BE2C (cell line): Measurements from ENCODE around the gene SMAD3.

Source experiments
- DNase-seq: peaks from one replicate; pipeline ENCODE4 v3.0.0-alpha.2; 2020
- H3K27me3 ChIP-seq: fragments of 250-450 bp; sonication (Bioruptor Pico); 2 replicates; pipeline ENCODE4 v1.5.1; 2020; ENCODE audit warnings: mild to moderate bottlenecking
- H3K36me3 ChIP-seq: fragments of 250-450 bp; sonication (Bioruptor Pico); 2 replicates; pipeline ENCODE4 v1.5.1; 2020; ENCODE audit warnings: mild to moderate bottlenecking
- H3K4me1 ChIP-seq: fragments of 250-450 bp; sonication (Bioruptor Pico); 2 replicates; pipeline ENCODE4 v1.5.1; 2020
- H3K4me3 ChIP-seq: 2 replicates; pipeline ENCODE4 v1.5.1; 2011; ENCODE audit warnings: low read depth, low read length
- H3K9me3 ChIP-seq: fragments of 250-450 bp; sonication (Bioruptor Pico); 2 replicates; pipeline ENCODE4 v1.5.1; 2020
- CTCF ChIP-seq: IDR thresholded peaks from 2 replicates; pipeline ENCODE4 v1.5.1; 2012; ENCODE audit warnings: mild to moderate bottlenecking, low read depth, low read length

The SMAD3 gene

GRCh38 chr15:67161881-67162280 lies 96.5 kb downstream of the SMAD3 start:
- H3K27me3 ChIP-seq = no peaks in the 10 kb centered on the region
- H3K4me1 ChIP-seq = no peaks in the 10 kb centered on the region
- H3K4me3 ChIP-seq = no peak overlapping the region
- no peaks in the 10 kb centered on the region; the same call in 1 of the 2 replicates for H3K9me3 ChIP-seq
- TF ChIP-seq CTCF = no peak
- H3K36me3 ChIP-seq = no peaks in the 10 kb centered on the region
- DNase-seq = no peak

- Histone ChIP-seq H3K9me3 (no peaks in the 10 kb centered on the region; the same call in 1 of the 2 replicates), H3K36me3 (no peaks in the 10 kb centered on the region), H3K4me3 (no peak overlapping the region)
Measured at GRCh38 chr15:67163180-67163579, 97.8 kb downstream of the SMAD3 start.

GRCh38 chr15:67164401-67164791 lies 99.0 kb downstream of the SMAD3 start:
- Histone ChIP-seq H3K4me1 (no peaks in the 10 kb centered on the region), H3K27me3 (no peaks in the 10 kb centered on the region), H3K36me3 (no peaks in the 10 kb centered on the region), H3K4me3 (no peak overlapping the region), H3K9me3 (no peaks in the 10 kb centered on the region; the same call in 1 of the 2 replicates)
- no peak for TF ChIP-seq CTCF
- no peak for DNase-seq

More at GRCh38 chr15:67163180-67163579, 97.8 kb downstream of the SMAD3 start:
- no peaks in the 10 kb centered on the region for H3K4me1 ChIP-seq
- no peaks in the 10 kb centered on the region for H3K27me3 ChIP-seq
- no peak for TF ChIP-seq CTCF
- no peak for DNase-seq

- no peaks in the 10 kb centered on the region; the same call in 1 of the 2 replicates for H3K9me3 ChIP-seq
- no peaks in the 10 kb centered on the region for H3K4me1 ChIP-seq
- H3K4me3 ChIP-seq = no peak overlapping the region
- H3K27me3 ChIP-seq = no peaks in the 10 kb centered on the region
- H3K36me3 ChIP-seq = no peaks in the 10 kb centered on the region
- TF ChIP-seq CTCF = no peak
- no peak for DNase-seq
Measured at GRCh38 chr15:67164811-67165253, 99.4 kb downstream of the SMAD3 start.

GRCh38 chr15:67165254-67166253 lies 100.2 kb downstream of the SMAD3 start:
- H3K36me3 ChIP-seq = no peaks in the 10 kb centered on the region
- no peaks in the 10 kb centered on the region; the same call in 1 of the 2 replicates for H3K9me3 ChIP-seq
- no peaks in the 10 kb centered on the region for H3K4me1 ChIP-seq
- no peak for DNase-seq
- no peaks in the 10 kb centered on the region for H3K27me3 ChIP-seq
- H3K4me3 ChIP-seq = no peak overlapping the region
- no peak for TF ChIP-seq CTCF
